Glomerular endothelial cell (primary cell): Measurements from ENCODE around the gene VASN. TPM values are rescaled to one million over a fixed set of nuclear protein-coding genes. Genes with fewer than 3 reads are reported as not detected.
"Not testable (repeated sequence)": the region's sequence is repeated elsewhere in the genome, so short reads cannot be mapped to it uniquely, and the experiment has no call there.

ENCODE experiments used
- DNase-seq: peaks from one replicate; pipeline ENCODE4 v3.0.0-alpha.2; 2011; ENCODE audit warnings: low read depth, low spot score; ENCODE audit errors: extremely low read depth
- total RNA-seq: library from RNA; depleted of rRNA; stranded (reverse); fragments of >200 nt; gene quantifications from 2 replicates; pipeline ENCODE4 v1.2.3, GENCODE V29; 2015

Gene VASN
- 5.7 and 6.8 TPM in 2 replicates for total RNA-seq

GRCh38 chr16:4371357-4372000 lies at the start of gene VASN:
VASN (plus strand) TSS chr16:4371848; CDS start chr16:4380878, 9,030 bp downstream.
- no peak for DNase-seq

DNA sequence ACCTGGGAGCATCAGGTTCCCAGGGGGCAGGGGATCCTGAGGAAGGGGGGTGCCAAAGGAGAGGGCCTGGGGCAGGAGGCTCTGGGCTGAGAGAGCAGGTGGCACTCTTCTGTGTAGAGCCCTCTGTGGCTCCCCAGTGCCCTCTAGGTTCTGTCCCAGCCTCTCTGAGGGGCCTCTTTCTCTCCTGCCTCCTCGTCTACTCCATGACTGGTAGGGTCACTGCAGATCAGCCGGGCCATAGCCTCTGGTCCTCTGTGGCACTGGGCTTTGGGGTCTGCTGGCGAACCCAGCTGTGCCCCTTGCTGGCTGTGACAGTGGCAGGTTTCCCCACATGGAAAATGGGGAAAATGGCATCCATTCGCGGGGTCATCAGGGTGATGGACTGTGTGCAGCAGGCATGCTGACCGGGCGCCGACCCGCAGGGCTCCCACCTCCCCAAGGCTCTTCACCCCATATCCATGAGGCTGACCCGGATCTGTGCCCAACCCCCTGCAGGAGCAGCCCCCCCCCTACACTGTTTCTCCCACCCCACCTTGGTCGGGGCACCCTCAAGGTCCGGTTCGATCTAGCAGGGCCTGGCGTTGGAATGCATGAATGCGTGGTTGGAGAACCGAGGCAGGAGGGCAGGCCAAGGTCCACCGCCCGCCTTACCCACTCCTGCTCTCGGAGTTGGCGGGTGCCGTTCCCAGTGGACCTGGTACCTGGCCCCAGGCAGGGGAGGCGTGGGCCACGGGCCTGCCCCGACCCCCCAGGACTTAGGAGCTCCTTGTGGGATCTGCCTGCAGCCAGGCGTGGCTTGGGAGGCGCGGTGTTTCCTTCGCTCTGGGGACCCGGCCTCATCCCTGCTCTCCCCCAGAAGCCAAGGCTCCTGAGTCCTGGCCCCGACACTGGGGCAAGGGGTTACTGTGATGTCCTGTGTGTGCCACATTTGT lies 49.3 kb upstream of the VASN start:
- no peak for DNase-seq

DNA sequence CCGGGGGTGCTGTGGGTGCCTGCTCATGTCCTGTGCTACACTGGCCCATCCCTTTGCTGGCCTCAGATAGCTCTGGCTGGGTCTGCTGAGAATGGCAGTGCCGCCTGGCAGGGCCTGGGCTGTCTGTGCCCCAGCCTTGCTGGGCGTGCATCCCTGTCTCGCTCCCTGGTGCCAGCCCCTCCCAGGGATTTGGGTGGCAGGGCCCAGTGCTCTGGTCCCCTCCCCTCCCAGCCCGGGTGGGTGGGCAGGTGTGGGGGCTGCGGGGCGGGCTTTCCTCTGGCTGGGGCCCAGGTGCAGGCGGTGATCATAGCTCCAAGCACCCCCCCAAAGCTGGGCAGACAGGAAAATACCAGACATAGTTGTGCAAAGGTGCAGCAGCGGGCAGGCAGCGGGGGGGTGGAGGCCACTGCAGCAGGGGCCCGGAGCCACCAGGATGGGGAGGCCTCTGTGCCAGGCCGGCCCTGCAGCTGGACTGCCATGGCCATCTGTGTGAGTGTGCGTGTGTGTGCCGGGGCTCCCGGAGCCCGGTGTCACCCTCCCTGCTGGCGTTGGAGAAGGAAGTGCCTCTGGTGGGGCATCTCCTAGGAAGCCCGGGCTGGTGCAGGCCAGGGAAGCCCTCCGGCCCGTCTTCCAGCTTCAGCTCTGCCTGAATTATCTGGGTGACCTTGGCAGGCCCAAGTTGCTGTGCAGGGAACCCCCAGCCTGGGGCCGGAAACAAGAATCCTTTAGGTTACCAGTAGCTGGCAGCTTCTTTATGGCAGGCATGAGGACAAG lies 48.4 kb upstream of the VASN start:
- DNase-seq: no peak

DNA sequence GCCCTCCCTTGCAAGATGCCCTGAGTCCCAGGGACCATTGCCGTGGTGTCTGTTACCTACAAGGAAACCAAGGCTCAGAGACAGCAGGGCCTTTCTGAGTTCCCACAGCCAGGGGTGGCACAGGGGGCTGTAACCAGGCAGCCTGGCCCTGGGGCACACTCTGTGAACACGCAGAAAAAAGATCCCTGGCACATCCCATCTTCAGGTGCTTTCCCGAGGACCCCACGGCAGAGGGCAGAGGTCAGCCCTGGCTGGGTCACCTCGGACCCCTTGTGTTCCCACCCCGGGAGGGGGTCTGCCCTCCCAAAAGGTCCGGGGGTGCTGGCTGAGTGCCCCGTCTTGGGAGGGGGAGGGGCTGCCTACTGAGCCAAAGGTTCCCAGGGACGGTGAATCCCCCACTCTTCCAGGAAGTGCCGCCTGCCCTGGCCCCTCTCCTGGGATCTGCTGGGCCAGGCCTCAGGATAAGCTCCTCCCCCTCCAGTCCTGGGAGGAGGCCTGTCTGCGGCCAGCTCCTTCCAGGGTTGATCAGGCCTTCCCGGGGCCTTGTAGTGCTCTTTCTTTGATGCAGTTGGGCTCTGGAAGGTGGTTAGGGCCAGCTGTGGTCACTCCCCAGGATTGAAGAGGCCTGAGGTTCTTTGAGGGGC lies 47.7 kb upstream of the VASN start:
- DNase-seq: no peak

- DNase-seq: no peak
Observed at GRCh38 chr16:4324492-4325252, 47.0 kb upstream of the VASN start.

DNA sequence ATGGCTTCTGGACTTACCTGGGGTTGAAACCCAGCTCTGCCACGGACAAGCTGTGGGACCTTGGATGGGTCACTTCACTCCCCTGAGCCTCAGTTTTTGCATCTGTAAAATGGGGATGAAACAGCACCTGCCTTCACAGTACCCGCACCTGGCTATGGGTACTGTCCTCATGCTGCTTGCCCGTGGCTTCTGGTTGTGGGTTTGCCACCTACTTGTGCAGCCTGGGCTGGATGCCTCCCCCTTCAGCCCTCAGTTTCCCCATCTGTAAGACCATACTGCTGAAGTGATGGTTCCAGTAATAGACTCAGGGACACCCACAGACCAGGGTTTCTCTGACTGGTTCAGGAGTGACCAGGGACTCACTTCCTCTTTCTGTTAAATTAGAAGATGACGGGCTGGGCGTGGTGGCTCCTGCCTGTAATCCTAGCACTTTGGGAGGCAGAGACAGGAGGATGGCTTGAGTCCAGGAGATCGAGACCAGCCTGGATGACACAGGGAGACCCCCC lies 46.3 kb upstream of the VASN start:
- DNase-seq: no peak

- no peak for DNase-seq
Observed at GRCh38 chr16:4327386-4328045, 44.1 kb upstream of the VASN start.

- no peak for DNase-seq
Observed at GRCh38 chr16:4328046-4328781, 43.4 kb upstream of the VASN start.

- DNase-seq: no peak
Observed at GRCh38 chr16:4328782-4329775, 42.6 kb upstream of the VASN start.

GRCh38 chr16:4330277-4330874 lies 41.3 kb upstream of the VASN start:
- no peak for DNase-seq

- DNase-seq: no peak
Observed at GRCh38 chr16:4332083-4332482, 39.6 kb upstream of the VASN start.

GRCh38 chr16:4332623-4333307 lies 38.9 kb upstream of the VASN start:
- DNase-seq: no peak

GRCh38 chr16:4333308-4333638 lies 38.4 kb upstream of the VASN start:
- no peak for DNase-seq

GRCh38 chr16:4333714-4334113 lies 37.9 kb upstream of the VASN start:
- DNase-seq: not testable (repeated sequence)

GRCh38 chr16:4334724-4335495 lies 36.7 kb upstream of the VASN start:
- DNase-seq: no peak
